ENCODE results near the gene FOXN3.

- TF ChIP-seq POLR2AphosphoS5 (IDR thresholded peaks at IDR 0.05; ENCODE audit: borderline replicate concordance, low read depth, low read length) (no peak), EZH2 (IDR thresholded peaks at IDR 0.05) (no peak), FOXP2 (optimal IDR thresholded peaks at IDR 0.05; ENCODE audit: control extremely low read depth, extremely low read length, insufficient read depth) (no peak)
These were observed 178.0 kb downstream of the FOXN3 start for GRCh38 chr14:89239023-89239422.

Data from SK-N-MC (cell line).